ENCODE results near the gene ALG10. TPM values are rescaled to one million over a fixed set of nuclear protein-coding genes. Genes with fewer than 3 reads are reported as not detected.

ALG10 gene
- total RNA-seq, 2 donors from 2014 or later, result 21.6 to 33.2 TPM

GRCh38 chr12:34048714-34049113, 26.4 kb downstream of the ALG10 start:
- 94 to 100% methylated on average over 1 to 2 of the region's 2 CpGs for WGBS, 2 experiments (ENCODE audit: insufficient coverage in 1 of 2, insufficient read length in 1 of 2)
- peaks cover 56% of the 10 kb centered on the region for H3K9me3 ChIP-seq (ENCODE audit: control insufficient read depth, low read length)
- Mint-ChIP-seq H3K27me3 (ENCODE audit: insufficient read depth) (no peaks in the 10 kb centered on the region), H3K36me3 (ENCODE audit: low read depth) (peaks cover 5% of the 10 kb centered on the region), H3K27ac (no peak overlapping the region), H3K4me3 (no peak overlapping the region), H3K9me3 (peaks cover 94% of the 10 kb centered on the region), H3K4me1 (no peaks in the 10 kb centered on the region)
- DNase-seq, result no peak
- no peaks in the 10 kb centered on the region for H3K27me3 ChIP-seq (ENCODE audit: control insufficient read depth, insufficient read depth, low read length, poor library complexity, severe bottlenecking)
- H3K4me1 ChIP-seq (ENCODE audit: control insufficient read depth, insufficient read depth, low read length), result no peaks in the 10 kb centered on the region
- no peak for TF ChIP-seq CTCF (conservative IDR thresholded peaks at IDR 0.05)
- no peak overlapping the region for H3K27ac ChIP-seq (ENCODE audit: low read depth, low read length)
- H3K36me3 ChIP-seq (ENCODE audit: control insufficient read depth, insufficient read depth, low read length), result no peaks in the 10 kb centered on the region
- H3K9ac ChIP-seq (ENCODE audit: extremely low read depth, low read length, poor library complexity, severe bottlenecking), result no peak overlapping the region
- no peak overlapping the region for H3K4me3 ChIP-seq (ENCODE audit: low read length)

GRCh38 chr12:34051486-34051885, 29.2 kb downstream of the ALG10 start:
- Mint-ChIP-seq H3K4me3 (no peak overlapping the region), H3K4me1 (no peaks in the 10 kb centered on the region), H3K27ac (no peak overlapping the region), H3K27me3 (ENCODE audit: insufficient read depth) (no peaks in the 10 kb centered on the region), H3K36me3 (ENCODE audit: low read depth) (peaks cover 5% of the 10 kb centered on the region), H3K9me3 (peaks cover 95% of the 10 kb centered on the region)
- Histone ChIP-seq H3K36me3 (ENCODE audit: control insufficient read depth, insufficient read depth, low read length) (no peaks in the 10 kb centered on the region), H3K9me3 (ENCODE audit: control insufficient read depth, low read length) (peaks cover 59% of the 10 kb centered on the region), H3K4me1 (ENCODE audit: control insufficient read depth, insufficient read depth, low read length) (no peaks in the 10 kb centered on the region), H3K9ac (ENCODE audit: extremely low read depth, low read length, poor library complexity, severe bottlenecking) (no peak overlapping the region), H3K4me3 (ENCODE audit: low read length) (no peak overlapping the region), H3K27ac (ENCODE audit: low read depth, low read length) (no peak overlapping the region), H3K27me3 (ENCODE audit: control insufficient read depth, insufficient read depth, low read length, poor library complexity, severe bottlenecking) (no peaks in the 10 kb centered on the region)
- TF ChIP-seq CTCF (conservative IDR thresholded peaks at IDR 0.05), result no peak
- DNase-seq, result no peak
- WGBS, 2 experiments (ENCODE audit: insufficient coverage in 1 of 2, insufficient read length in 1 of 2), result 58 to 88% methylated on average over 1 of the region's 1 CpG

GRCh38 chr12:34054938-34055337, 32.6 kb downstream of the ALG10 start:
- Mint-ChIP-seq H3K36me3 (ENCODE audit: low read depth) (peaks cover 2% of the 10 kb centered on the region), H3K4me3 (no peak overlapping the region)

More at GRCh38 chr12:34054938-34055337, 32.6 kb downstream of the ALG10 start:
- H3K4me1 Mint-ChIP-seq, result no peaks in the 10 kb centered on the region
- Histone ChIP-seq H3K36me3 (ENCODE audit: control insufficient read depth, insufficient read depth, low read length) (no peaks in the 10 kb centered on the region), H3K27me3 (ENCODE audit: control insufficient read depth, insufficient read depth, low read length, poor library complexity, severe bottlenecking) (no peaks in the 10 kb centered on the region), H3K4me3 (ENCODE audit: low read length) (no peak overlapping the region), H3K9ac (ENCODE audit: extremely low read depth, low read length, poor library complexity, severe bottlenecking) (no peak overlapping the region), H3K27ac (ENCODE audit: low read depth, low read length) (no peak overlapping the region), H3K9me3 (ENCODE audit: control insufficient read depth, low read length) (peaks cover 43% of the 10 kb centered on the region), H3K4me1 (ENCODE audit: control insufficient read depth, insufficient read depth, low read length) (no peaks in the 10 kb centered on the region)
- H3K27me3 Mint-ChIP-seq (ENCODE audit: insufficient read depth), result no peaks in the 10 kb centered on the region
- 53% methylated on average over 1 of the region's 1 CpG; no CpG with 5 or more reads in 1 of the 2 experiments for WGBS, 2 experiments (ENCODE audit: insufficient coverage in 1 of 2, insufficient read length in 1 of 2)
- no peak for DNase-seq
- TF ChIP-seq CTCF (conservative IDR thresholded peaks at IDR 0.05), result no peak
- H3K27ac Mint-ChIP-seq, result no peak overlapping the region
- H3K9me3 Mint-ChIP-seq, result peaks cover 91% of the 10 kb centered on the region

Measured in endodermal cell (in vitro differentiated cells).